HG02884 (cell line): Measurements from ENCODE around the gene FBXW11.
"Not testable (repeated sequence)": the region's sequence is repeated elsewhere in the genome, so short reads cannot be mapped to it uniquely, and the experiment has no call there.

ENCODE experiments used
- ATAC-seq: cut with Tn5 transposase; IDR thresholded peaks from one replicate; pipeline ENCODE4 v1.9.1; 2021; ENCODE audit warnings: mild to moderate bottlenecking, moderate library complexity; ENCODE audit not compliant: unreplicated experiment

Gene FBXW11

GRCh38 chr5:171956314-171956713 lies 50.1 kb downstream of the FBXW11 start:
- ATAC-seq, result no peak

GRCh38 chr5:171955761-171956160 lies 50.7 kb downstream of the FBXW11 start:
- ATAC-seq, result no peak

GRCh38 chr5:171954721-171955120 lies 51.7 kb downstream of the FBXW11 start:
- no peak for ATAC-seq

GRCh38 chr5:171953860-171954701 lies 52.4 kb downstream of the FBXW11 start:
- no peak for ATAC-seq

GRCh38 chr5:171952021-171952420 lies 54.4 kb downstream of the FBXW11 start:
- ATAC-seq, result no peak

GRCh38 chr5:171951218-171951617 lies 55.2 kb downstream of the FBXW11 start:
- ATAC-seq, result no peak

GRCh38 chr5:171946000-171946781 lies 60.2 kb downstream of the FBXW11 start:
- no peak for ATAC-seq

GRCh38 chr5:171945476-171945875 lies 61.0 kb downstream of the FBXW11 start:
- no peak for ATAC-seq

GRCh38 chr5:171945066-171945465 lies 61.4 kb downstream of the FBXW11 start:
- no peak for ATAC-seq

GRCh38 chr5:171942112-171942516 lies 64.3 kb downstream of the FBXW11 start:
- peak; percentile 46 for ATAC-seq

- ATAC-seq, result not testable (repeated sequence)
Measured at GRCh38 chr5:171941675-171942074, 64.8 kb downstream of the FBXW11 start.

- ATAC-seq, result peak; percentile 41
Measured at GRCh38 chr5:171941275-171941674, 65.2 kb downstream of the FBXW11 start.

GRCh38 chr5:171939951-171940350 lies 66.5 kb downstream of the FBXW11 start:
- ATAC-seq, result no peak

GRCh38 chr5:171938358-171938757 lies 68.1 kb downstream of the FBXW11 start:
- ATAC-seq, result no peak

GRCh38 chr5:171937351-171937750 lies 69.1 kb downstream of the FBXW11 start:
- no peak for ATAC-seq

- no peak for ATAC-seq
Measured at GRCh38 chr5:171934586-171934985, 71.9 kb downstream of the FBXW11 start.

GRCh38 chr5:171931163-171931562 lies 75.3 kb downstream of the FBXW11 start:
- ATAC-seq, result peak; percentile 64

- no peak for ATAC-seq
Measured at GRCh38 chr5:171927345-171927941, 79.0 kb downstream of the FBXW11 start.

GRCh38 chr5:171926311-171926710 lies 80.1 kb downstream of the FBXW11 start:
- peak; percentile 68 for ATAC-seq

- no peak for ATAC-seq
Measured at GRCh38 chr5:171924493-171925122, 81.8 kb downstream of the FBXW11 start.

- no peak for ATAC-seq
Measured at GRCh38 chr5:171920765-171921391, 85.6 kb downstream of the FBXW11 start.
